Esophagus mucosa (tissue), 1 donor: Measurements from ENCODE around the gene SLC44A2. TPM values are rescaled to one million over a fixed set of nuclear protein-coding genes. Genes with fewer than 3 reads are reported as not detected.
"Not testable (repeated sequence)": the region's sequence is repeated elsewhere in the genome, so short reads cannot be mapped to it uniquely, and the experiment has no call there.

Experiments used
- ATAC-seq: fragments of 200-7000 bp; cut with Tn5 transposase; one replicate; pipeline ENCODE4 v1.9.1; 2020
- total RNA-seq: library from RNA; stranded (reverse); gene quantifications from one replicate; pipeline ENCODE4 v1.2.4, GENCODE V29; 2023
- donor health status: DM: yes; HTN: yes; CAD: no.

The SLC44A2 gene
- total RNA-seq, 1 donor from 2014 or later, result 109 TPM

DNA sequence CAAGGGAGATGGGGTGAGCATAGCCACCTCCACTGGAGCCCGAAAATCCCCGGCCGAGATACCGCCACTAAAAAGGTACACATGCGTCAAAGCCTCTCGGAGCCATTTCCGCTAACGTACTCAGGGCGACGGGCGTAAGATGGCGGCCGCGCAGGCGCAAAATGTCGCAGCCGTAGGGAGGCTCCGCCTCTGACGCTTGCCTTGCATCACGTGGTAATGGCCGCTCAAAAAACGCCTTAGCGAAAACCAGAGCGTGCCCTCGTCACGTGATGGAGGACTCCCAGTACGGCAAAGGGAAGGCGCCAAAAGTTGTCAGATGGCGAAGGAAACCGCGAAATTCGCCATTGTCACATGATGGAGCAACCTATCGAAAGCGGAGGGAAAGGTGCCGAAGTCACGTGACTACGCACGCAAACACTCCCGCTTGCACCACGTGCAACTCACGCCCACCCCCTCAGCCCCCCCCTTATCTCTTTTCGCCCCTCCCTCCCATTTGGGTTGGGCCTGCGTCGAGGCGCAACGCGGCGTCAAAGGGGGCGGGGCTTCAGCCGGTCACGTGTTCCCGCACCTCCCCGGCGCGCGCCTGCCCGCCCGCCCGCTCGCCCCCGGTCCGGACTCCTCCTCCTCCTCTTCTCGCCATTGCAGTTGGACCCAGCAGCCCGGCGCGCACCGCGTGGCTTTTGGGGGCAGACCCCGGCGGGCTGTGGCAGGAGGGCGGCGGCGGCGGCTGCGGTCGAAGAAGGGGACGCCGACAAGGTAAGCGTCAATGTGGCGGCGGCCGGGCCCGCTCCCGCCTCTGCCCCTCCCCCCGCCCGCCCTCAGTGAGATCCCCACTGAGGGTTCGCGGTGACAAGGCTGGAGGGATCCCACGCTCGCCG, 28.6 kb downstream of the SLC44A2 start, which contains the start of gene ILF3:
Gene ILF3, plus strand, starts transcription at position 615 of the 878 bp plus-strand sequence. CDS start 16,260 bp downstream, outside the sequence.
- peak; percentile 93 for ATAC-seq

DNA sequence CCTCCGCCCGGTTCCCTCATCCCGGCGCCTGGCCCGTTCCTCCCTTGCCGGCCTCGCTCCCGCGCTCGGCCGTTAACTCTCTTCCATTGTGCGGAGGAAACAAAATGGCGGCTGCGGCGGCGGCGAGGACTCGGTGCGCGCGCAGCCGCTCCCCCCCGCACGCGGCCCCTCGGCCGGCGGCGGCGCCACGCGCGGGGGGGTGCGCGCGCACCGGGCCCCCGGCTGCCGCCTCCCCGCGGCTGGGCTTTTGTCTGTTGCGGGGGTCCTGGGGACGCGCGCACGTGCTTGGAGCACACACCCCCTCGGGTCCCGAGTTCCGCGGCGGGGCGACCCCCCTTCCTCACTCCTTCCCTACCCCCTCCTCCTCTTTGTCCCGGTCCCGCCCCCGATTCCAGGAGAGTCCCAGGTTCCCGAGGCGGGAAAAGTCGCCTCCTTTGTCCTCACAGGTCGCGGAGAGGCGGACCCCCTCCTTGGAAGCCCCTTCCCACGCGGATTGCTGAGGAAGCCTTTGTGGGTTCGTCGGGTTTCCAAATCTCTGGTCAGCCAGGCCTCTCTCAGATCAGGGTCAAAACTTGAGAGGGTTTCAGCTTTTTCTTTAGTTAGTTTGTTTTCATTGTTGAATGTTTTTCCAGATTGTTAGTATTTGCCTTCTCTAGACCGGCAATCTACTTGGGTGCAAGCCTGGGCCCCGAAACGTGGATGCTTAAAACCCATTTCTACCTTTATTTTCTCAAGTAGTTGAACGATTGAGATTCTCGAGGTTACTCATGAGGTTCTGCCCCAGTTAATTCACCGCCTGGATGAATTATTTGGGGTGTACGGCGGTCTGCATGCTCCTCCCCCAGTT, 29.5 kb downstream of the SLC44A2 start:
- peak; percentile 8 for ATAC-seq

DNA sequence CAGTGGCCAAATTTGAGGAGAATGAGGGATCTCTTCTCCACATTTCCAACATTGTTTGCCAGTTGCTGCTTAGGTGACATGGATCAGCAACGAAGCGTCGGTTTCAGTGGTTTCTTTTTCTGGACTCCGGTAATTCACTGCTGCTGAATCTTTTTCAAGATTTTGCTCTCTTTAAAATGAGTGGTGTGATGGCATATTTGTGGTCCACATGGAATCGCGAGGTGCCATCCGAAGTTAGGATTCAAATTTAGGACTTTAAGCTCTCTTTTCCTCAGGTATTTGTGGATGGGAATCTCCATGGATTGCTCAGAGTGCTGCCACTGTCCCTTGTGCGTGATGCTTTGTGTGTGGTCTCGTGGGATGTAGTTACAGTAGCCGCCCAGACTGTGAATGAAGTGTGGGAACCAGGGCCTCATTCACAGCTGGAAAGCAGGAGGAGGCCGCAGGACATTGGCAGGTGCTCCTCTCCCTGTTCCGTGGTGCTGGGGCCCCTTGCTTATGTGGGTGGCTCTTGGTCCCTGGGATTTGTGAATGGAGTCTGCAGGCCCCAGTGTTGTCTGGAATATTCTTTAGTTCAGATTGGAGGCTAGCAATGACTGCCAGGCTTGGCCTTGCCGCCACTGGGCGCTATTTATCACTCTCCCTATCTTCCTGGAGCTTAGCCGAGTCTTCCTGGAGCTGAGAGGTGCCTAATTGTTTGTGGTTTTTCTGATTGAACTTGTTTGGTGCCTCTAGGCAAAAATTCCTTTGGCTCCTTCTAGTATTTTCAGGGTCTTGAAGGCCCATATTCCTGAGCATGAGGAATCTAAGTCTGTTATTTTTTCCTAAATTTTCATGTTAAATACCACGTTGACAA, 30.3 kb downstream of the SLC44A2 start:
- ATAC-seq, result no peak

DNA sequence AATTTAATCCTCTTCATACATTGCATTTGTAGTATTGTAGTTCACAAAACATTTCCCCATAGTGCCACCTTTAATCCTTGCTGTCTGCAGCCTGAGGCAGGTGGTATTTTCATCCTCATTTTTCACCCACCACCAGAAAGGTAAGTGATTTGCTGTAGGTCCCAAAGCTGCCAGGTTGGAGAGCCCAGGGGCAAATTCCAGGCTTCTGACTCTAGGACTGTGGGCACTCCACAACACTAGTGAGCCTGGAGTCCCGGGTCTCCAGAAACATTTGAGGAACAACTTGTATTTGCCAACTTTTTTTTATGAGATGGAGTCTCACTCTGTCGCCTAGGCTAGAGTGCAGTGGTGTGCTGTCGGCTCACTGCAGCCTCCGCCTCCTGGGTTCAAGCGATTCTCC, 35.0 kb downstream of the SLC44A2 start:
- no peak for ATAC-seq

DNA sequence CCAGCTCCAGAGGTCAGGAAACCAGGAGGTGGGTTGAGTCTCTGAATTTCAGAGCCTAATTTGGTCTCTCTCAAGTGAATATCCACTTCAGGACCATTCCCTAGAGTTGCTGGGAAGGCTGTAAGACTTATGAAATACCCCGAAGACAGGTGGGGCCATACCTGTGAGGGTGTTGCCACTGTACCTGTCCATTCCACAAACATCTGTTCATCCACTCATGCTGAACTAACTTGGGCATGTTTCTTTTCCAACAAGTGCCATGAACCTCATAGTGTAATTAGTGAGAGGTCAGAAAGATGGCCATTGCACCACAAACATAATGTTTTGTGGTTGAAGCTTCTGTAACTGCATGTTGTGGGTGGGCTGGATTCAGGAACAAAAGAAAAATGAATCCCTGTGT, 36.6 kb downstream of the SLC44A2 start:
- ATAC-seq, result peak; percentile 40

DNA sequence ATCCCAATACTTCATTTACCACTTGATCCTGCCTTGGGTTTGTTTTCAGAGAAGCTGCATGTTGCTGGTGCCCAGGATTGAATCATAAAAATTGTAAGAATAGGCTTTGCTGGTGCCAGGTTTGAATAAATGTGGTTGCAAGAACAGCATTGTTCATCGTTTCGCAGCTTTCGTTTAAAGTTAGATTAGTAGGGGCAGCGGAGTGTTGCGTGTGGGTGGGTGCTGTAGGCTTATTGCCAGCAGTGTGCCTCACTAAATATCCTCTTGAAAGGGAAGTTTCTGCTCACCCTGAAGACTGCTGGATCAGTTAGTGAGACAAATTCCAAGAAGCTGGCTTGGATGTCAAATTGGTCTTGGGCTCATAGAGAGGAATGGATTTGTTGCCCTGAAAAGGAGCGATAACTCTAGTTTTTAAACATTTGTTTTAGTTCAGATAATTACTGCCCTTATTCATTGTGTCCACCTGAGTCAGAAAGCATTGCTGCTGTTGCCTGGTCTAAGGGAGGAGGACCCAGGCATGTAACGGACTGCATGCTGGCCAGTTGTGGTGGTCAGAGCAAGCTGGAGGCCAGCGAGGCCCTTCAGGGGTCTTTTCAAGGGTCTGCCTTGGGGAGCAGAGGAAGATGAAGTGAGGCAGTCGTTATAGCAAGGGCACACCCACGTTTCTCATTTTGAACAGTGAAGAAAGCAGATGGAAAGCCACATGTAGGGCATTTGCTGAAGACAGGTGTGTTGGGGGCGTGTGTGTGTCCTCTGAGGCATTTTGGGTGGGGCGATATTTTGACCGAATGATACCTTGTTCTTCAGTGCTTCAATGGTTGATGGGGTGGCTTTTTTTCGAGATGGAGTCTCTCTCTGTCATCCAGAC, 37.3 kb downstream of the SLC44A2 start:
- ATAC-seq, result no peak

DNA sequence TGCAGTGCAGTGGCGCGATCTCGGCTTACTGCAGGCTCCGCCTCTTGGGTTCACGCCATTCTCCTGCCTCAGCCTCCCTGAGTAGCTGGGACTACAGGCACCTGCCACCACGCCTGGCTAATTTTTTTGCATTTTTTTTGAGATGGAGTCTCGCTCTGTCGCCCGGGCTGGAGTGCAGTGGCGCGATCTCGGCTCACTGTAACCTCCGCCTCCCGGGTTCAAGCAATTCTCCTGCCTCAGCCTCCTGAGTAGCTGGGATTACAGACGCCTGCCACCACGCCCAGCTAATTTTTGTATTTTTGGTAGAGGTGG, 37.9 kb downstream of the SLC44A2 start:
- not testable (repeated sequence) for ATAC-seq

DNA sequence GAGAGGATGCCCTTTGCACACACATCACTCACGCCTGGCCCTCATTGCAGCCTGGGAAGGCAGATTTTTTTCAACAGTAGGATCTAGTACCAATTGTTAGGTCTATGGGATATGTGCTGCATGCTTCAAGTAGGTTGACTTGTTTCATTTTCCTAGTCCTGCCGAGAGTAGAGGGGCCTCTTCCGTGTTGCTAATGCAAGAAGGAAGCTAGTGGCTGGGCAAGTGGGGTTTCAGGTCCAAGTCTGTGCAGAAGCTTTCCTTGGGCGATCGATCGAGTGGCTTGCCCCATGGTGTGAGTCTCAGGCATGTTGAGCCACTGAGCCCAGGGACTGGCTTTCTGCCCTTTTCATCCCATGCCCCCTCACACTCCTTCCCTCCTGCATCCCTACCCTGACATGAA, 42.5 kb downstream of the SLC44A2 start:
- no peak for ATAC-seq

DNA sequence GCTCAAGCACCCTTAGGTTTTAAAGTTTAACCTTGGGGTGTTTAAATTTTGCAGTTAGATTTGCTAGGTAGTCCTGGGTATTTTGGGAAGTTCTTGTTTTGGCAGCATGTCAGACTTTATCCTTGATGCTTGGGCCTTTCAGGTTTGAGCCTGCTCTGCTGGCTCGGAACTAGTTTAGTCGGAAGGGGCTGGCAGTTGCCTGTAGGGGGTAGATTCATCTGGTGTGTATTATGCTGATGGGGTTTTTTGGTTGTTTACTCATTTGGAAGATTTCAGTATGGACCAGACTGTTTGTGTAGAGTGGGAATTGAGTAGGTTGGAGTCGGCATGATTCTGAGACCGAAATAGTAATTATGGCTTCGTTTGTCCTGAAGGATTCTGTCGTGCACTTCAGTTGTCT, 43.9 kb downstream of the SLC44A2 start:
- ATAC-seq, result peak; percentile 56

DNA sequence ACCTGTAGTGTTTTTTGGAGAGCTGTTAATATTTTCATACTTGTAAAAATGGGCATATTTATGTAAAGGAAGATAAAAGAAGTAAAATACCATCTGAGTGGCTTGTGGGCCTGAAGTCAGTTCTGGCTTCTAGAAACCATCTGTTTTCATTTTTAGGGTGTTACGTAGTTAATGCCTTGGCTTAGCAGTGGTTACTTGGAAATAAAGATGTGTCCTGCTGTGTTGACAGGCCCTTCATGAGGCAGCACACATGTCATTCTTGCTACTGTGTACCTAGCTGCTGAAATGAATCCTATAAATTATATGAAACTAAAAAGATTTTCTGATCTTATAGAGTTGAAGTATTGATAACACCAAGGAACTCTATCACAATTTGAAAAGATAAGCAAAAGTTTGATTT, 44.8 kb downstream of the SLC44A2 start:
- no peak for ATAC-seq

DNA sequence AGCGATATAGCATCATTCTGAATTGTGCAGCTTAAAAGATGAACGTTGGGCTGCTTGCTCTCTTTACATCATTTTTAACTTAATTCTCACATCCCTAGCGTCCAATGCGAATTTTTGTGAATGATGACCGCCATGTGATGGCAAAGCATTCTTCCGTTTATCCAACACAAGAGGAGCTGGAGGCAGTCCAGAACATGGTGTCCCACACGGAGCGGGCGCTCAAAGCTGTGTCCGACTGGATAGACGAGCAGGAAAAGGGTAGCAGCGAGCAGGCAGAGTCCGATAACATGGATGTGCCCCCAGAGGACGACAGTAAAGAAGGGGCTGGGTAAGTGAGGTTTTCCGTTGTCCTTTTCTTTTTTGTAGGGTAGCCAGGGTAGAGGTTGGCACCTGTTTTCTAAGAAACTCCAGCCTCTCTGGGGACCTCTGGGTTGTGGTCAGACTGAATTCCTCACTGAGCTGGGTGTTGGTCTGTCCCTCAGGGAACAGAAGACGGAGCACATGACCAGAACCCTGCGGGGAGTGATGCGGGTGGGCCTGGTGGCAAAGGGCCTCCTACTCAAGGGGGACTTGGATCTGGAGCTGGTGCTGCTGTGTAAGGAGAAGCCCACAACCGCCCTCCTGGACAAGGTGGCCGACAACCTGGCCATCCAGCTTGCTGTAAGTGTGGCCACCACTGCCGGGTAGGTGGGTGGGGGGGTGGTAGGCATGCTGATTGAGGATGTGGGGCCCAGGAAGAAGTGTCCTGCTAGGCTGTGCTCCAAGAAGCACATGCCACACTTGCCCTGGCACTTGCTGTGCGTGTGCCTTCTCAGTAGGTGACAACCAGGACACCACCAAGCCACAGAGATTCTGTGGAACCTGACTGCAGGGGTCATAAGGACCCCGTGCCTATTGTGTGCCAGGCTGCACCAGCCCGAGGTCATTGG, 45.8 kb downstream of the SLC44A2 start:
- ATAC-seq, result peak; percentile 26

DNA sequence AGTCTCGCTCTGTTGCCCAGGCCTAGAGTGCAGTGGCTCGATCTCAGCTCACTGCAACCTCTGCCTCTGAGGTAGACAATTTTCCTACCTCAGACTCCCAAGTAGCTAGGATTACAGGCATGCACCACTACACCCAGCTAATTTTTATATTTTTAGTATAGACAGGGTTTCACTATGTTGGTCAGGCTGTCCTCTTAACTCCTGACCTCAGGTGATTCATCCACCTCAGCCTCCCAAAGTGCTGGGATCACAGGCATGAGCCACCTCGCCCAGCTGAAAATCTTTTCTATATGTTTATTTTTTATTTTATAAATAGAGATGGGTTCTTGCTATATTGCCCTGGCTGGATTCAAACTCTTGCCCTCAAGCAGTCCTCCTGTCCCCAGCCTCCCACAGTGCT, 46.6 kb downstream of the SLC44A2 start:
- not testable (repeated sequence) for ATAC-seq

DNA sequence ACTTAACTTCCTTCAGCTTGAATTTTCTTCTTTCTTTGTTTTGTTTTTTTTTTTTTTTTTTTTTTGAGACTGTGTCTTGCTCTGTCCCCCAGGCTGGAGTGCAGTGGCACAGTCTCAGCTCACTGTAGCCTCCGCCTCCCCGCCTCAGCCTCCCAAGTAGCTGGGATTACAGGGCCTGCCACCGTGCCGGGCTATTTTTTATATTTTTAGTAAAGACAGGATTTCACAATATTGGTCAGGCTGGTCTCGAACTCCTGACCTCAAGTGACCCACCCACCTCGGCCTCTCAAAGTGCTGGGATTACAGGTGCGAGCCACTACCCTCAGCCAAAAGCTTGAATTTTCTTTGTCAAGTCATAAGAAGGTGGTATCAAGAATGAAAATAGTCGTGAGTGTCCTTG, 49.9 kb downstream of the SLC44A2 start:
- ATAC-seq, result not testable (repeated sequence)

DNA sequence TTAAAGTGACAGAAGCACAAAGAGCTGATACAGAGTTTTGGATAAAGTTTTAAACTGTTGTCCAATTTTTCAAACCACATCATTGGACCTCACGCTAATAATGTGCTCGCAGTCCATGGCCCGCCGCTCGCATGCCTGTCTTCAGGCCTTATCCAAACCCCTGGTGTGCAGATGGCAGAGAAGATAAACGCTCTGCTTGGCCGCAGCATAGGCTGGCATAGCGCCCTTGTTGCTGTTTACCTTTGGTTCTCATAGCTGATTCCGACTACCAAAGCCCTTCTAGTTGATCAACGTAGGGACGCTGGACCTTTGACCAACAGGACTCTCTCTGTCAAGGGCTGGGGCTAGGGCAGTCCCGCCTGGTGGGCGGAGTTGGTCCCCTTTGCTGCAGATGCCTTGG, 52.4 kb downstream of the SLC44A2 start:
- no peak for ATAC-seq

DNA sequence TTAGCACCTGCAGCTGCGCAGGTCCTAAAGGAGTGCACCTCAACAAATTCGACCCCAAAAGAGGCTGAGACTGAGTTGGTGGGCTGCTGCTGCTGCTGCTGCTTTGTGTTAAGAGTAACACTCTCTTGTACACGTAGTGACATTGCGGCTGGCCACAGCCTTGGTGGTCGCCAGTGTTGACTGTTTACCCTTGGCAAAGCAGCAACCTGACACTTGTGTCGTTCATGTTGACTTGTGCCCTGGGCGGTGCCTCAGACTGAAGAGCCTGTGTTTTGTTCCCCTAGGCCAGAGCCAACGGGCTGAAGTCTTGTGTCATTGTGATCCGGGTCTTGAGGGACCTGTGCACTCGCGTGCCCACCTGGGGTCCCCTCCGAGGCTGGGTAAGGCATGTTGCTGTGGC, 53.5 kb downstream of the SLC44A2 start:
- ATAC-seq, result no peak

DNA sequence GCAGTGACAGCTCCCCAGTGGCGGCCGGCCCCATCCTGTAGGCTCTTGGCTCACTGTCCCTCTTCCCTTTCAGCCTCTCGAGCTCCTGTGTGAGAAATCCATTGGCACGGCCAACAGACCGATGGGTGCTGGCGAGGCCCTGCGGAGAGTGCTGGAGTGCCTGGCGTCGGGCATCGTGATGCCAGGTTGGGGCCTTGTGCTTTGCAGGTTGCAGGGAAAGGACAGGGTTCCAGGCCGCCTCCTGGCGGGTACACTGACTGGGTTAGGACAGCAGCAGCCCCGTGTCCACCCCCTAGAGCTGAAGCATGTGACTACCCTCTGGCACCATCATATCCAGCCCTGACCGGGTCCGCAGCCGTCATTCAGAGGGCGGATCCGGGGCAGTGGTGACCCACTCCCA, 54.4 kb downstream of the SLC44A2 start:
- ATAC-seq, result no peak

DNA sequence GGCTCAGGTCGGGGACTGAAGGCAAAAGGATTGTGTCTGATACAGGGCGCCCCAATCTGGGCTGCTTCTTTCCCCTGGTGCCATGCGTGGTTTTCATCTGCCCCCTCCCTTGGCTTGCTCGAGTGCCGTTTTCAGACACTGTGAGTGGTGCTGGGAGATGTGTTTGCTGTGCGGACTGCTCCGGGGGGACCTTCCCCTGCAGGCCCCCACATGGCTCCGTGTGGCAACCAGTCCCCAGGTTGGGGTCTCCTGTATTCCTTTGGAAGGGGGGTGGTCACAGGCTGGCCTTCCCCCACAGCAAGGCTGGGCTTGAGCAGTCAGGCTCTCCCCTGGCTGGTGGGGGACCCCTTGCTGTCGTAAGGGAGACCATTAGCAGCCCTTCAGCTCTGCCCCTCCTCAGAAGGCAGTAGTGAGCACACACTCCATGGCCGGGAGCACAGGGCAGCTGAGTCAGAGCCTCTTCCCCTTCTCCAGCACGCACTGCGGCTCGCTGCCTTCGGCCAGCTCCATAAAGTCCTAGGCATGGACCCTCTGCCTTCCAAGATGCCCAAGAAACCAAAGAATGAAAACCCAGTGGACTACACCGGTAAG, 55.3 kb downstream of the SLC44A2 start:
- no peak for ATAC-seq

DNA sequence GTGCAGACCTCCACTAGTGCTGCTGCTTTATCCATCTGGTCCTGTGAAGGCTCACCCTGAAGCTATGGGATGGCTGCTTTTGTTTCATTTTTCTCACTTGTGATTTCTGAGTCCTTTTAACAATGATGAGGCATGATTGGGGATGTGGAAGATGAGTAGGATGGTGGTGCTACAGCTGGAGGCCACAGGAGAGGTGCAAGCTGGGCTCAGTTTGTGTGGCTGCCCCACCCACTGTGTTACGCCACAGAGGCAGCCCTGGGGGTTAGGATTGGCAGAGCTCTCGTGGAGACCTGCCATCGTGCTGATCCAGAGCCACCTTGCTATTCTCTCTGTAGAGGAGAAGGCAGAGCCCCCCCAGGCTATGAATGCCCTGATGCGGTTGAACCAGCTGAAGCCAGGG, 56.3 kb downstream of the SLC44A2 start:
- peak; percentile 37 for ATAC-seq

DNA sequence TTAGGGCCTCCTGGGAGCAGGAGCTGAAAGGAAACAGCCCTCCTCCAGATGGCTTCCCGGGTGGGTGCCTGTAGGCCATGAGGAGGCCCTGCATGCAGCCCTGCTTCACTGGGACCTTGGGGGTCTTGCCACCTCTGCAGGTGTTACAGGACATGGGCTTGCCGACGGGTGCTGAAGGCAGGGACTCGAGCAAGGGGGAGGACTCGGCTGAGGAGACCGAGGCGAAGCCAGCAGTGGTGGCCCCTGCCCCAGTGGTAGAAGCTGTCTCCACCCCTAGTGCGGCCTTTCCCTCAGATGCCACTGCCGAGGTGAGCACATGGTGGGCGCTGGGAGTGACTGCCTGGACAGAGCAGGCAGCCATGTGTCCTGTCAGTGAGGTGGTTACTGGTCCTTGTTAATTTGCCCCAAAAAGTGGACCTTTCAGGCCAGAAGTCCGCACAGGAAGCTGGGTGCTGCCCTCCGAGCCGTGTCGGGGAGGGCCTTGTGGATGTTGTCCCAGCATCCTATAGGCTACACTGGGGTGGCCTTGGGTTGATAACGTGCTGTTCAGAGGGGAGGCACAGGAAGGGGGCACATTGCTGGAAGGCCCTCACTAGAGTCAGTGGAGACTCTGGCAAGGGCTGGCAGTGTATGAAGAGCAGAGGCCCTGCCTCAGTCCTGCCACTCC, 57.2 kb downstream of the SLC44A2 start:
- ATAC-seq, result no peak

DNA sequence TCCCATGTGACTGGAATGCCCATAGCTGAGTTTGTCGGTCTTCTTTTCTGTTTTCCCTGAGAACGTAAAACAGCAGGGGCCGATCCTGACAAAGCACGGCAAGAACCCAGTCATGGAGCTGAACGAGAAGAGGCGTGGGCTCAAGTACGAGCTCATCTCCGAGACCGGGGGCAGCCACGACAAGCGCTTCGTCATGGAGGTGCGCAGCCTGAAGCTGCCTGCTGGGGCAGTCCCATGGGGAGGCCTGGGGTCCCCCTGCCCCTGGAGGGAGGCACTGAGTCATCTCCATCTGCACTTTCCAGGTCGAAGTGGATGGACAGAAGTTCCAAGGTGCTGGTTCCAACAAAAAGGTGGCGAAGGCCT, 57.7 kb downstream of the SLC44A2 start:
- no peak for ATAC-seq
